GM18951 (cell line): ENCODE results near the gene CTNNA1.

Experiments
- POLR2A ChIP-seq: IDR thresholded peaks from 4 replicates; pipeline ENCODE4 v1.6.1; 2011; ENCODE audit warnings: mild to moderate bottlenecking; ENCODE audit not compliant: insufficient read length, insufficient read depth; ENCODE audit errors: extremely low read depth
- in situ Hi-C: fragments of 300-500 bp; cut with MboI; formaldehyde crosslinking; loops from one replicate; pipeline ENCODE4 v1.12.0; 2022; ENCODE audit warnings: low sequenced_read_pairs, mixed read lengths, inconsistent platforms; ENCODE audit not compliant: unreplicated experiment

Gene CTNNA1

DNA sequence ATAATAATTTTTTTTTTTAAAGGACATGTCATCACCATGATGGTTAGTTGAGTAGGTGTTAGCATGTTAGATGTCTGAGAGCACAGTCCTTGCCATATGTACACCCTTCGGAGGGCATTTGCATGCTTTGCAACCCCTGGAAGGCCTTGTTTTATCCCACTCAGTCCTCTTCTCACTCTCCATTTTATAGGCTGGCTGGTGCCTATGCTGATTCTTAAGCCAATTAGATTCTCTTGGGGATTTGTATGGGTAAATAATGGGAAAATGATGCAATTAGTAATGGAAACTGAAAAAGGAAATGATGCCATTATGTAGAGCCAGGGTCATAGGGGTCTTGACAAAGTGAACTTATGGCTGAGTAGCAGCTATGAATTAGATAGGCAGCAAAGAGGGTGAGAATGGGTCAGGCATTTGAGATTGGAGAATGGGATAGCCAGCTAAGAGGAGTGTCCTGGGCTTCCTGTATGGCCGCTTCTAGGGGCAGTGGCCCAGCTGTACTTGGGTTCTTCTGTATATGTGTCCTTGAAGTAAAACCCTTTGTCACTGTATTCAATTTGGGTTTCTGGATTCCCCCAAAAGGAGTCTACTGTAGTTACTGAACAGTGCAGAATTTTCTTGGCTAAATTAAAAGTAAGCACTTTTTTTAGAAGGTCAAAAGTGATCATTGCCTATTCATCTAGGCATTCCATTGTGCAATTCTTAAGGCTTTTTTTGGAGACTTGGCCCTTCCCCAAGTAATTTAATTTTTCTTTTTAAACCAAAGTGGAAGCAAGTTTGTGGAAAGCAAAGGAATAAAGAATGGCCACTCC lies 90.3 kb downstream of the CTNNA1 start:
- in situ Hi-C loops = no loop called here

DNA sequence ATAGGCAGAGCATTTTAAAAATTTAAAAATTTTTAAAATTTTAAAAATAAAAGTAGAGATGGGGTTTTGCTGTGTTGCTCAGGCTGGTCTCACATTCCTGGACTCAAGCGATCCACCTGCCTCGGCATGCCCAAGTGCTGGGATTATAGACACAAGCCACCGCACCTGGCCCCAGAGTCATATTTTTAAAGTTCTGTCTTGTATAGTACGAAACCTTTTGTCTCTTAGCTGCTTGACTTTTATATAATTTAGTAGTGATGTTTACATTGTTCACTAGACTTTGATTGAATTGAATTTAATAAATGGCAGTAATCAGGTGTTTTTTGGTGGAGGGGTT lies 90.9 kb downstream of the CTNNA1 start:
- TF ChIP-seq POLR2A = no peak
- in situ Hi-C loops = no loop called here

More for the DNA sequence above, 90.3 kb downstream of the CTNNA1 start:
- no peak for TF ChIP-seq POLR2A

DNA sequence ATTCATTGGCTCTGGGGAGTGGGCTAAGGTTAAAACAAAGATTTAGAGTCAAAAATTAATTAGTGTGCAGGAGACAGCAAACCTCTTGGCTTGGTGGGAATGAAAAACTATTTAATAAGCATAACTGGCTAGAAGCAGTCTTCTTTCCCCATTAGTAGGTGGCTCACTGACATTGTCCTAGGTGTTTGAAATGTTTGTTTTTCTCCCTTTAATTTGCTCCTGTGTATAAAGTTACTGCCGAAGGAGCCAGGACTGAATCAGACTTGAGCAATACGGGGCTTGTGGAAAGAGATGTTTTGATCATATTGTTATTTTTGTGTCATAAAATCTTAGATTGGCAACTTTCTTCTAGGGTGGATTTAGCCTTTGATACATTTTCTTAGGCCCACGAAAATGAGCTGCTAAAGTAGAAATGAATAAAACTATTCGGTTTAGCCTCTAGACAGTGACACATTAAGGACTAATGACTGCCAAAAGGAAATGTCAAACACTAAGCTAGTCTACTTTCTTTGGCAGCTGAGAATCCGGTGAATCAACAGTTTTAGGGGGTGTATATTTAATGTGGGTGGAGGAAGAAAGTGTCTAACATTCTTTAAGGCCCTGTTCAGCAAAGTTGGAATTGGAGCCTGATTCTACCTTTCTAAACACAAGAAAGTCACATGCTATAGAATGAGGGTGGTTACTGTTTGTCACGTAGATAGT lies 91.7 kb downstream of the CTNNA1 start:
- no peak for TF ChIP-seq POLR2A
- in situ Hi-C loops = no loop called here

DNA sequence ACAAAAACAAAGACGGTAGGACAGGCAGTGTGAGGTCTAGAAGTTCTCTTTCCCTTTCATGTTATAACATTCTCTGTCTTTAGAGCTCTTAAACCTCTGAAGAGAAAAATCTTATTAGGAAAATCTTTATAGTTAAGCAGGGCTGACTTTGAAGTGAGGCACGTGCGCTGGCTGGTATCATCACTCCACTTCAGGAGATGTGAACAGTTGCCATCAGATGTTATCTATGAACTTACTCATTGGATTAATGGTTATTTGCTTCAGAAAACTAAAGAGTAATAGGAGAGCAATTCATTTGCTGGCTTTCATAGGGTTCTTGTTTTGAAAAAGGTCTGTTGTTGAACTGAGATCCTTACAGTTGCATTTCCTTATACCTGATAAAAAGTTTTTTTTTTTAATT lies 96.2 kb downstream of the CTNNA1 start:
- no peak for TF ChIP-seq POLR2A
- in situ Hi-C loops = no loop called here

GRCh38 chr5:138849882-138850281 lies 96.7 kb downstream of the CTNNA1 start:
- no peak for TF ChIP-seq POLR2A
- in situ Hi-C loops = no loop called here

- in situ Hi-C loops = no loop called here
Observed at GRCh38 chr5:138850865-138851435, 97.7 kb downstream of the CTNNA1 start.

GRCh38 chr5:138853132-138853531 lies 99.9 kb downstream of the CTNNA1 start:
- in situ Hi-C loops = no loop called here
- TF ChIP-seq POLR2A = no peak

More at GRCh38 chr5:138850865-138851435, 97.7 kb downstream of the CTNNA1 start:
- TF ChIP-seq POLR2A = no peak

GRCh38 chr5:138867011-138867410 lies 113.8 kb downstream of the CTNNA1 start:
- in situ Hi-C loops = no loop called here
- no peak for TF ChIP-seq POLR2A

DNA sequence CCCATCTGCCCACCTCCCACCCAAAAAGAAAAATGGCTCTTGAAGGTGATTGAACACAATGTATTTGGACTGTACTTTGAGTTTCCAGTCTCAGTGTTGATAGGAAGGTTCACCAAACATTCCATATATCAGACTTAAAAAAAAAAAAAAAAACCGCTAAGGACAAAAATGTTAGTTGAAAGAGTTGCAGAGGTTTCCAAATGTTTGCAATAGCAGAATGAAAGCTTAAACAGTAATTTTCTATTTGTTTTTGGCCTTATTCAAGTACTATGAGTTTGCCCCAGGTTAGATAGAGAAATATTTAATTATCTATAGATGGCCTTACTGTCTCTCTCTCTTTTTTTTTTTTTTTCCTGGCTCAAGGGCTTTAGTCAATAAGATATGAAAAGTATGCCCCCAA lies 115.8 kb downstream of the CTNNA1 start:
- no peak for TF ChIP-seq POLR2A
- in situ Hi-C loops = no loop called here

GRCh38 chr5:138869763-138870500 lies 116.7 kb downstream of the CTNNA1 start:
- in situ Hi-C loops = no loop called here

GRCh38 chr5:138870611-138871010 lies 117.4 kb downstream of the CTNNA1 start:
- in situ Hi-C loops = no loop called here

More at GRCh38 chr5:138869763-138870500, 116.7 kb downstream of the CTNNA1 start:
- no peak for TF ChIP-seq POLR2A

GRCh38 chr5:138872841-138873465 lies 119.7 kb downstream of the CTNNA1 start:
- in situ Hi-C loops = no loop called here
- no peak for TF ChIP-seq POLR2A

More at GRCh38 chr5:138870611-138871010, 117.4 kb downstream of the CTNNA1 start:
- no peak for TF ChIP-seq POLR2A
